Endothelial cell of umbilical vein (primary cell): ENCODE measurements around the gene MON1A. TPM values are rescaled to one million over a fixed set of nuclear protein-coding genes. Genes with fewer than 3 reads are reported as not detected.

ENCODE experiments used
- BruUV-seq: library from RNA; stranded (reverse); fragments of 400-500 nt; replicated peaks from 2 replicates; lab custom pipeline; 2021; lab: Mats Ljungman, UMichigan
- CTCF ChIA-PET: fragments of 300-600, 350-600 bp; sonication (Branson Sonifier 250); formaldehyde crosslinking; loops from one replicate; lab custom pipeline; 2021; ENCODE audit warnings: antibody characterized with exemption, inconsistent platforms; lab: Charles Lee
- POLR2A ChIA-PET: fragments of 300-600, 350-600 bp; sonication (Branson Sonifier 250); formaldehyde crosslinking; loops from one replicate; lab custom pipeline; 2021; ENCODE audit warnings: antibody characterized with exemption, inconsistent platforms; lab: Charles Lee
- DNase-seq: peaks from one replicate; pipeline ENCODE4 v3.0.0-alpha.2; 2011; ENCODE audit warnings: low read depth, low spot score
- FAIRE-seq: peaks from 2 replicates; lab custom pipeline; 2011; peaks lifted over from hg19 to GRCh38; lab: Jason Lieb, UNC
- H2AFZ ChIP-seq: 2 replicates; pipeline ENCODE4 v1.6.0; 2012; ENCODE audit warnings: low read depth, low read length, control low read depth, inconsistent platforms
- H3K27ac ChIP-seq: 2 replicates; pipeline ENCODE4 v1.5.1; 2011; ENCODE audit warnings: low read depth, mild to moderate bottlenecking, control low read depth, low read length, moderate library complexity; ENCODE audit not compliant: insufficient read depth
- H3K27me3 ChIP-seq, 2 experiments: 2 replicates each; pipeline versions ENCODE4 v1.6.0 to v1.6.1; 2011; ENCODE audit warnings: low read length in 2 of 2, mixed read lengths in 1 of 2; ENCODE audit not compliant: control insufficient read depth in 2 of 2, insufficient read depth in 2 of 2
- H3K36me3 ChIP-seq, 2 experiments: 2 replicates in 1 of 2; 3 replicates in 1 of 2; pipeline ENCODE4 v1.5.1; 2011; ENCODE audit warnings: low read length in 2 of 2, mild to moderate bottlenecking in 1 of 2, moderate library complexity in 1 of 2; ENCODE audit not compliant: control insufficient read depth in 2 of 2, insufficient read depth in 2 of 2; ENCODE audit errors: extremely low read depth in 1 of 2
- H3K4me1 ChIP-seq: 3 replicates; pipeline ENCODE4 v1.5.1; 2011; ENCODE audit warnings: mild to moderate bottlenecking, low read length; ENCODE audit not compliant: control insufficient read depth, insufficient read depth; ENCODE audit errors: extremely low read depth
- H3K4me2 ChIP-seq: 2 replicates; pipeline ENCODE4 v1.6.1; 2011; ENCODE audit warnings: low read length, control low read depth, mixed read lengths; ENCODE audit not compliant: insufficient read depth
- H3K4me3 ChIP-seq, 3 experiments: fragments of 200-600 bp in 1 of 3; sonication (generic), shearing (Covaris generic) in 1 of 3; replicated peaks in 1 of 3; 2 replicates each; pipeline ENCODE4 v1.5.1; 2011 to 2016; ENCODE audit warnings: control low read depth in 3 of 3, low read length in 3 of 3, mild to moderate bottlenecking in 2 of 3, inconsistent platforms in 1 of 3, low read depth in 1 of 3, moderate library complexity in 1 of 3; ENCODE audit not compliant: insufficient read depth in 1 of 3
- H3K79me2 ChIP-seq: 2 replicates; pipeline ENCODE4 v1.6.0; 2012; ENCODE audit warnings: low read length, inconsistent platforms; ENCODE audit not compliant: control insufficient read depth, insufficient read depth
- H3K9ac ChIP-seq: replicated peaks from 2 replicates; pipeline ENCODE3; 2011; ENCODE audit warnings: low read length, control low read depth; ENCODE audit not compliant: insufficient read depth; ENCODE audit errors: extremely low read depth
- H3K9me1 ChIP-seq: replicated peaks from 3 replicates; pipeline ENCODE4 v1.6.0; 2011; ENCODE audit warnings: mild to moderate bottlenecking, low read length; ENCODE audit not compliant: control insufficient read depth, insufficient read depth; ENCODE audit errors: extremely low read depth
- H3K9me3 ChIP-seq: replicated peaks from 2 replicates; pipeline ENCODE4 v1.5.1; 2012; ENCODE audit warnings: low read length, inconsistent platforms; ENCODE audit not compliant: control insufficient read depth, insufficient read depth
- H4K20me1 ChIP-seq: replicated peaks from 2 replicates; pipeline ENCODE3; 2011; ENCODE audit warnings: mild to moderate bottlenecking, low read length; ENCODE audit not compliant: control insufficient read depth, insufficient read depth; ENCODE audit errors: extremely low read depth
- CTCF ChIP-seq, 2 donors: IDR thresholded peaks; 1 replicate in 1 of 2; 2 replicates in 1 of 2; pipeline ENCODE4 v1.5.1; 2011; ENCODE audit warnings: low read length in 2 of 2, mild to moderate bottlenecking in 2 of 2, moderate library complexity in 2 of 2, control low read depth in 1 of 2, inconsistent platforms in 1 of 2, low read depth in 1 of 2; ENCODE audit not compliant: insufficient read depth in 1 of 2; ENCODE audit errors: extremely low read depth in 1 of 2
- MAX ChIP-seq: IDR thresholded peaks from 2 replicates; pipeline ENCODE4 v1.6.1; 2011; ENCODE audit not compliant: insufficient read depth, insufficient read length
- MYC ChIP-seq: IDR thresholded peaks from one replicate; pipeline ENCODE4 v1.6.1; 2011; ENCODE audit warnings: mild to moderate bottlenecking, low read depth, low read length
- POLR2A ChIP-seq: IDR thresholded peaks from 2 replicates; pipeline ENCODE4 v1.6.1; 2012; ENCODE audit warnings: low read depth, mild to moderate bottlenecking, control low read depth, low read length
- dilution Hi-C: fragments of 300-500 bp; cut with MboI; formaldehyde crosslinking; loops from one replicate; pipeline ENCODE4 v1.15.0; 2019; ENCODE audit warnings: low sequenced_read_pairs; ENCODE audit not compliant: extremely low pct_ligation_motif_present
- intact Hi-C: fragments of 100-400 bp; cut with micrococcal nuclease; formaldehyde crosslinking; loops from one replicate; pipeline ENCODE4 v1.10.0; 2022
- polyA plus RNA-seq, 4 experiments: library from polyadenylated mRNA; depleted of rRNA in 3 of 4; stranded (reverse) in 3 of 4; unstranded in 1 of 4; fragments of >200 nt; gene quantifications; 2 replicates each; pipeline versions ENCODE4 v1.2.1 to v1.2.3, GENCODE V29; 2011 to 2012; ENCODE audit warnings: missing spikeins in 1 of 4
- total RNA-seq: library from RNA; stranded (reverse); gene quantifications from 2 replicates; pipeline ENCODE4 v1.2.3, GENCODE V29; 2021

Gene MON1A
- total and polyA plus RNA-seq, 2 donors (not counting 3 experiments of a cell fraction or from before 2014, with no cell fraction given) = 17.5 to 31.1 TPM

DNA sequence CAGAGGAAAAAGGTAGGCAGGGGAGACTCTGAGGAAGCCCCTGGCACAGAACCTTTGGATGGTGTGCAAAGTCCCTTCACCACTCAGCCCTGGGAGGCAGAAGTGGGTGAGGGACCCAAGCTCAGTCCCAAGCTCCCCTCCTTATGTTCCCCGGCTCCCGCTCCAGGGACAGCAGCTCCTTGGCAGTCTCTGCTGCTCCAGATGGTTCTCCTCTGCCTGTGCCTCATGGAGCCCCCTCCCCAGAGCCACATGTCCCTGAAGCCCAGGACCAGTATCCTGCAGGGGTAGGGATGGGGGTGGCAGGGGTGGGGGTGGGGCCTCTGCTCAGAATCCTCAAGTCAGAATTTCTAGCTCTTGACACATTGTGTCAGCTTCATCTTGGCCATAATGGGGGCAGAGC, 51.9 kb downstream of the MON1A start:
- FAIRE-seq = no peak

More for the DNA sequence above, 51.9 kb downstream of the MON1A start:
- Histone ChIP-seq H3K9me1 (no peaks in the 10 kb centered on the region), H3K9ac (no peak overlapping the region), H3K4me3 (no peak overlapping the region), H3K9me3 (no peaks in the 10 kb centered on the region), H3K27ac (no peak overlapping the region), H3K4me1 (no peaks in the 10 kb centered on the region), H3K36me3 (no peaks in the 10 kb centered on the region), H3K4me2 (no peak overlapping the region), H3K27me3 (peaks cover 7% of the 10 kb centered on the region in 2 experiments), H3K79me2 (no peaks in the 10 kb centered on the region), H4K20me1 (no peaks in the 10 kb centered on the region), H2AFZ (no peak overlapping the region)
- DNase-seq = no peak
- BruUV-seq = no TSS peak
- TF ChIP-seq MAX (no peak), POLR2A (no peak), MYC (no peak), CTCF (IDR thresholded peaks at IDR 0.05; ENCODE audit: extremely low read depth in 1 of 2, insufficient read depth in 1 of 2, low read depth in 1 of 2, low read length in 2 of 2) (no peak)
- dilution Hi-C loops (no loop called here), intact Hi-C loops (no loop called here)
- CTCF ChIA-PET = interaction anchor here (1.7 to 2.3 kb wide), 2 partner anchors 10 to 39 kb away, joined by 5 to 6 read pairs; no protein-coding TSS in a partner anchor
- POLR2A ChIA-PET = no interaction called here
